GM18858 (cell line): ENCODE data around the gene LCN10.
"Not testable (repeated sequence)": the region's sequence is repeated elsewhere in the genome, so short reads cannot be mapped to it uniquely, and the experiment has no call there.

Experiments
- ATAC-seq: cut with Tn5 transposase; IDR thresholded peaks from one replicate; pipeline ENCODE4 v1.9.1; 2021; ENCODE audit not compliant: unreplicated experiment

The LCN10 gene

DNA sequence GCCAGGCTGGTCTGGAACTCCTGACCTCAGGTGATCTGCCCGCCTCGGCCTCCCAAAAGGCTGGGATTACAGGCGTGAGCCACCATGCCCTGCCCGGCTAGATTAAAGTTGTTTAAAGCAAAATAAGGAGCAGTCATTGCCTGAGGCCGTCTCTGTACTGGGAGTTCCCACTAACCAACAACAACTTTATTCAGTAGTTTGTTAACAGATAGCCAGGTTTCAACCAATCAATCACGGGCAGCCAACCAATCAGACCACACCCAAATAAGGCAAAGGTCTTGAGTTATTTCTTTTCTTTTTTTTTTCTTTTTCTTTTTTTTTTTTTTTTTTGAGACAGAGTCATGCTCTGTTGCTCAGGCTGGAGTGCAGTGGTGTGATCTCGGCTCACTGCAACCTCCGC lies 38.0 kb downstream of the LCN10 start:
- ATAC-seq = not testable (repeated sequence)

GRCh38 chr9:136703276-136703860 lies 39.4 kb downstream of the LCN10 start:
- ATAC-seq = no peak

GRCh38 chr9:136701668-136702053 lies 41.1 kb downstream of the LCN10 start:
- no peak for ATAC-seq

- ATAC-seq = no peak
These were observed 41.6 kb downstream of the LCN10 start for GRCh38 chr9:136700959-136701667.

- no peak for ATAC-seq
These were observed 42.4 kb downstream of the LCN10 start for GRCh38 chr9:136700304-136700703.

- no peak for ATAC-seq
These were observed 44.0 kb downstream of the LCN10 start for GRCh38 chr9:136698635-136699246.

DNA sequence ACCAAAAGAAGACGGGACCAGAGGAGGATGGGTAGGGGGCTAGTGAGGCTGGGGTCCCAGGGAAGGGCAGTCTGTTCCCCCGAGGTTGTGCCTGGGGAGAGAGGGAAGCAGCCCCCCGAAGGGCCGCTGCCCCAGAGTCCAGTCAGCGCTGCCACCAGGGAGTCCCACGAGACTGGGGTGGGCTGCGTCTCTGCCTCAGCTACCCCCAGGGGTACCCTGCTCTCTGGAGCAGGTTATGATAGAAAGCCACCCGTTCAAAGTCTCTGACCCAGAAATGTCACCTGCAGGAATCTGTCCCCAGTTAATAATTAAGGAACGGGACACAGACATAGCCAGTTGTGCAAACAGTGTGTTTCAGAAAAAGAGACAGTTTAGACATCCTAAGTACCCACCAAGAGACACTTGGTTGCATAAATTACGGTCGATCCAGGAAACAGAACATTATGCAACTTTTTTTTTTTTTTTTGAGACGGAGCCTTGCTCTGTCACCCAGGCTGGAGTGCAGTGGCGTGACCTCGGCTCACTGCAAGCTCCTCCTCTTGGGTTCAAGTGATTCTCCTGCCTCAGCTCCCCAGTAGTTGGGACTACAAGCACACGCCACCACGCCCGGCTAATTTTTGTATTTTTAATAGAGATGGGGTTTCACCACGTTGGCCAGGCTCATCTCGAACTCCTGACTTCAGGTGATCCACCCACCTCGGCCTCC lies 44.8 kb downstream of the LCN10 start:
- ATAC-seq = no peak

DNA sequence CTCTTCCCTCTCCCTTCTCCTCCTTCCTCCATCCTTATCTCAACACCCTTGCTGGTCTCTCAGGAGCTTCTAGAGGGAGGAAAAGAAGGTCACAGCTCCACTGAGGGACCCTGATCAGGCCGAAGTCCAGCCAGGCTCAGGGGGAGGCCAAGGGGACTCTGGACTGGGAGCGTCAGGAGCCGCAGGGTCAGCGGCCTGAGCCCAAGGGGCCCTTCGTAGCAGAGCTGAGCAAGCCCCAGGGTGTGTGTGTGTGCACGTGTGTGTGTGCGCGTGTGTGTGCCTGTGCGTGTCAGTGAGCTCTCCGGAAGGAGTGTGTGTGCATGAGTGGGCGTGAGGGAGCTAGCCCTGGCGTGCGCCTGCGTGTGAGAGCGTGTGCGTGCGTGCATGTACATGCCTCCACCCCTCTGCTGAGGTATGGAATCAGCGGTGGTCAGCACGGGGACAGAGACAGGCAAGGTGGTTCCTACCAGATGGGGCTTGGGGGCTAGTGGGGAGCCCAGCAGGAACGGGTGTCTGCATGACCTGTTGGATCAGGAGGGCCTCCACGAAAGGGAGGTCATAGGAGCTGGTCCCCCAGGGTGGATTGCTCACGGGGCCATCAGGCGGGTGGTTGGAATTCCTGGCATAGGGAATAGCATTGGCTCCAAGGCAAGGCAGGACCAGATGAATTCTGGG lies 45.5 kb downstream of the LCN10 start:
- ATAC-seq = no peak

GRCh38 chr9:136696502-136696901 lies 46.2 kb downstream of the LCN10 start:
- no peak for ATAC-seq

DNA sequence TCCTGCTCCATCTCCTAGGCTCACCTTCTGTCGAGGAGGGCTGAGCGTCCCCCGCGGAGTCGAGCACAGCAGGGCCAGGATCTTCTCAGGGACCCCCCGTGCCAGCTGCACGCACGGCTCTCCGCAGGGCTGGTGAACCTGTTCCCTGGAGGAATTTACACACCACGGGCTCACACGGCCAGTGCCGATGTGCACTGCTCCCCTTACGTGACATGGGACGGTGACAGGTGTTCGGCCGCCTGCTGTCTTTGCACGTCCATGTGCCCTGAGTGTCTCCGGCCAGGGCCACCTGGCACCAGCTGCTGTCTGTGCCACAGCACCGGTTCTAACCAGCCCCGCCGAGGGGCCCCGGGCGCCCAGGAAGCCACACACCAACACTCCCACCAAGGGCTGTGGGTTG lies 46.8 kb downstream of the LCN10 start:
- no peak for ATAC-seq

GRCh38 chr9:136695435-136695895 lies 47.3 kb downstream of the LCN10 start:
- no peak for ATAC-seq

DNA sequence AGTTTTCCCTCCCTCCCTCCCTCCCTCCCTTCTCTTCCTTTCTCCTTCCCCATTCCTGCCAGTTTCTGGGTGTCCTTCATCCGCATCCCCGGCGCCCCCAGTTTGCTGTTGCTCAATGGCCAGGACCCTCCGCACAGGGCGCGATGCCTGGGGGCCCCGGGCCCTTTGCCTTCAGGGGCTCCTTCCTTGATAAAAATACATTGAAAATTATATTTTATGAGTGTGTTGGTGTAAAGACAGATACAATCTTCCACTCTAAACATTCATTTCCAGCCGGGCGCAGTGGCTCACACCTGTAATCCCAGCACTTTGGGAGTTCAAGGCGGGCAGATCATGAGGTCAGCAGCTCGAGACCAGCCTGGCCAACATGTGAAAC lies 47.9 kb downstream of the LCN10 start:
- ATAC-seq = no peak

DNA sequence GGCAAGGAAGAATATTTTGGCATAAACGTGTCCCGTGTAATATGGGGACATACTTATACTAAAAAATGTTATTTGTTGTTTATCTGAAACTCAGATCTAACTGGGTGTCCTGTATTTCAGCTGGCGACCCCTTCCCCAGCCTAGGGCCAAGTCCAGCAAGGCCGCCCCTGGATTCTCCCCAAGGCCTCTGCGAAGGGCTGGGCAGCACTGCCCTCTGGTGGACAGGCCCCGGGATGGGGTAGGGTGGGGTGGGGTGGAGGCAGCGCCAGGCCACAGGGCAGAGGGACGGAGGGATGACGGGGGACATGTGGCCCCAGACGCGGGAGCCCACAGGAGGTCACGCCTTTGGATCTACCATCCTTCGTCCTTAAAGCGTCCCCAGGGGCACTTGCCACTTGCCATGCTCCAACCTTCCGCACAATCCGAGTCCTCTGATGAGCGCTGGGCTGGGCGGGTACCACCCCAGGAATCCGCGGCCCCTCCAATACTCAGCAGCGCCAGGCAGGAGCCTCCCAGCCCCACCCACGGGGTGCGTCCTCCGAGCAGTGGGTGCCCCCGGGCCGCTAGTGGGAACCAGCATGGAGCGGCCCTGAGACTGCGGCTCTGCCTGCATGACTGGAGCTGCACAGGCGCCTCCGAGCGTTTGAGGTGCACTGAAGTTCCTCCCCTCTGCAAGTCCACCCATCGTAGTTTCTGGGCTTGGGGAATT lies 48.4 kb downstream of the LCN10 start:
- no peak for ATAC-seq

DNA sequence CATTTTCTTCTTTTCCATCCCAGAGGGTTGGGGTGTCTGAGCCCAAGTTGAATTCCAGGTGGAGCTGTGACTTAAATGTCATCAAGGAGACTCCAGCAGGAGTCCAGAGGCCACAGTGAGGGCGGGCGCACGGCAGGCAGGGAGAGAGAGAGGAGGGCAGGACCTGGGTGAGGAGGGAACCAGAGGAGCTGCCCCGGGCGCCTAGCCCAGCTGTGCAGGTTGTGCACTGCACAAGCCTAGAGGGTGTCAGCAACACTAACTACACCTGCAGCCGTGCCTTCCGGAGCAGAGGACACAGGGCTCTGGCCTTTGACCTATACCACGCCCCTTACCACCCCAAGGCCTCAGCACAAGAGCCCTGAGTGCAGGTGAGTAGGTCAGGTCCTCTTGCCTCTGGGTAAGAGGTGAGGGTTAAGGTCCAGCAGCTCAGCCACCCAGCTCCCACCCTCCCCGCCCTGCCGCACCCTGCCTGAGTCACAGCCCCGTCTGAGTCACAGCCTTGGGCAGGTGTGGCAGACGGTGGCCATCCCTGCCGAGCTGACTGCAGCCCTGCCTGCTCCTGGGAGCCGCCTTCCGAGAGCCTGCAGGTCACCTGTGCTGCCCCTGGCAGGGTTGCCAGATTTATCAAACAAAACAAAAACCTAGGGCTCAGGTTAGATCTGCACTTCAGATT lies 49.1 kb downstream of the LCN10 start:
- no peak for ATAC-seq

DNA sequence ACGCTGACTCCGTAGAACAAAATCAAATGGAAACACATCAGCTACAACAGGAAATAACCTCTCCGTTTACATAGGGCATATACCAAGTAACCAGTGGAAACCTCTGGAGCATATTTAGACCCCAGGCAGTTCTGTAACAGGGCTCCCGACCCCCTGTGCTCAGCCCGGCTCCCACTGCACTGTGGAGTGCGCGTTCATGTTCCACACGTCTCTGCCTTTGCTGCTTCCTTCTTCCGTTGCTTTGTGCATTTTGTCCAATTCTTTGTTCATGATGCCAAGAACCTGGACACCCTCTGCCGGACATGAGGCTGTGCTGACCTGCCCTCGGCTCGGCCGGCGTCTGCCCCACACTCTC lies 49.6 kb downstream of the LCN10 start:
- no peak for ATAC-seq

DNA sequence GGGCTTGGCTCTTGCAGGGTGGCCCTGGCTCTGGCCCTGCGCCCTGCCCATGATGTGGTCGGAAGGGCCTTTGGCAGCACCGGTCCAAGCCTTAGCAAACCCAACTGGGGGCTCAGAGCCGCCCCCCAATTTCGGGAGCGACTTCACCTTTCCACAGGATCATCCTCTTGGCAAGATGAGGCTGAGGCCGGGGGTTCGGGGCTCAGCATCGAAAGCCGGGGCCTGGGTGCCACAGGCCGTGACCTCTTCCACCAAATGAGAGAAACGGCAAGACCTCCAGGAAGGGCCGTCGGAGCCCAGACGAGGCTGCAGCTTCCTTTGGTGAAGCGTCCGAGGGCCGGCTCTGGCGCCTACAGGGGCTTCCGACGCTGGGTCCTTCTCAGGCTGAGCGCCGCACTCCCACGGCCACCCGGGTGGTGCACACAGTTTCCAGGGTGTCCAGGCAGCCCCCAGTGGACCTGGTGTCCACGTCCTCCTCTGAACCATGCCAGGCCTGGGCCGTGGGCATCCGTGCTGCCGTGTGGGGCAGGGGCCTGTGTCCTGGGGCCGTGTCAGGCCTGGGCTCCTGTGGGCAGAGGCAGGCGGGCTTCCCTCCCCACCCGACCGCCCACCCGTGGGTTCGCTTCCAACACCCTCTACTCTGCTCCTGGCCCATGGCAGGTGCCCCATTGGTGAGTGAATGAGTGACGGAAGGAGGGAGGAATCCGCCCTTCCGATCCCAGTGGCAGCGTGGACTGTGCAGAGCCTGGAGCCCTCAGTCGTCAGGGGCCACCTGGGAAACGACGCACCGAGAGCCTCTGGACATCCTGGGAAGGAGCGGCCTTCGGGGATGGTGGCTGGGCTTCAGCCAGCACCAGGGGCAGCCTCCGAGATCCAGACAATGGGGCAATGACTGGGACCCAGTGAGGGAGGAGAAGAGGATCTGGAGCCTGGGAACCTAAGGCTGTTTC lies 50.3 kb downstream of the LCN10 start:
- ATAC-seq = no peak

DNA sequence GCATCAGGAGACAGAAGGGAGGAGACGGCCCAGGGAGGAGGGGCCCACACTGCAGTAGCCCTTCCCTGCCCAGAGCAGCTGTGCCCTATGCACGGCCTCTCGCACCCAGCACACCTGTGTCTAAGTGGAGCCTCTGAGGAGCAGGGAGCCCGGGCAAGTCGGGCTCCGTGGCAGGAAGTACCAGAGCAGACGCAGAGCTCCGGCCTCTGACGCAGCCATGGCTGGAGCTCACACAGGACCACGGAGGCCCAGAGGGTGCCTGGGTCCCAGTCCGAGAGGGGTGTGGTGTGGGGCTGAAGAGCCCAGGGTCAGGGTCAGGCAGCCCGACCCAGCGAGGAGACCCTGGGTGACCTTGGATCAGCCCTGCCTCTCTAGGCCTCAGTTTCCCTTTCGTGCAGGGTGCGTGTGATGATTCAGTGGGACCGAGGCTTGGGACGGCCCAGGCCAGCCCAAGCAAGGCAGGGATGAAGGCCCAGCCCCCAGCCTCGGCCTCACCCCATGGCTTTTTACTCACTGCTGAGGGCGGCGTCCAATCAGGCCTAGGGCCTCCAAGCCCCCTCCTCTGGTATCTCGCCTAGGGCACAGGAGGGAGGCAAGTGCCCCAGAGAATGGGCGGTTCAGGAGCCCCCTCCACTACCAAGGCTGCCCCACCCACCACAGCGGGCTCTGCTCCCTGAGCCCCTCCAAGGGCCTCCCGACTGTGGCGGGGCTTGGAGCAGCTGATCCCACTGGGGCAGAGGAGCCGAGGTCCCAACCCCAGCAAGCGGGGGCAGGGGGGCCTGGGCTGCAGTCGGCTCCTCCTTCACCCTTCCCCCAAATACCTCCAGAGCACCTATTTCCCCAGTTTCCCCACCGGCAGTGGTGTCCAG lies 51.2 kb downstream of the LCN10 start:
- no peak for ATAC-seq

DNA sequence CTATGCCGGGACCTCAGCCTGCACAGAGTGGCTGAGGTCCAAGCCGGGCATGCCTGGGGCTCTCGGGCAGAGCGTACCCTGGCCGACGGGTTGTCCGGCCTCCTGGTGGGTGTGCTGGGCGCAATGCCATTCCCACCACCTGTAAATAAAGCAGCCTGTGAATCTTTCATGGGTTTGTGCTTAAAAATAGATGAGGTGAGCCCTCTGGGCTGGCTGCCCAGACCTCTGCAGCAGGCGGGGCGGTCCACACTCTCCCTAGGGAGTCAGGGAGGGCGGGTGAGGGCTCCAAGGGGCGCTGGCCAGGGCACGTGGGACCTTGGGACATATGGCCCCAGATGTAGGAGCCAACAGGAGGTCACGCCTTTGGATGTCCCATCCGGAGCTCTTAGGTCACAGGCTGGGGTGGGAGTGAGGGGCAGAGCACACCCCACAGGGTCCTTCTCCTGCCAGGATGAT lies 51.9 kb downstream of the LCN10 start:
- ATAC-seq = no peak
